GM18526 (cell line): Measurements from ENCODE around the gene NUDT7.

Source experiments
- POLR2A ChIP-seq: IDR thresholded peaks from 3 replicates; pipeline ENCODE4 v1.6.1; 2011; ENCODE audit not compliant: insufficient read length; ENCODE audit errors: extremely low read depth

Gene NUDT7

GRCh38 chr16:77759201-77759600, 36.9 kb downstream of the NUDT7 start:
- TF ChIP-seq POLR2A, result no peak

- no peak for TF ChIP-seq POLR2A
Measured at GRCh38 chr16:77759821-77760220, 37.5 kb downstream of the NUDT7 start.

- TF ChIP-seq POLR2A, result no peak
Measured at GRCh38 chr16:77760800-77761199, 38.5 kb downstream of the NUDT7 start.

- no peak for TF ChIP-seq POLR2A
Measured at GRCh38 chr16:77761204-77761603, 38.9 kb downstream of the NUDT7 start.

GRCh38 chr16:77762262-77762661, 39.9 kb downstream of the NUDT7 start:
- TF ChIP-seq POLR2A, result no peak

GRCh38 chr16:77763994-77764393, 41.7 kb downstream of the NUDT7 start:
- no peak for TF ChIP-seq POLR2A

- no peak for TF ChIP-seq POLR2A
Measured at GRCh38 chr16:77767211-77767610, 44.9 kb downstream of the NUDT7 start.

GRCh38 chr16:77767826-77768225, 45.5 kb downstream of the NUDT7 start:
- no peak for TF ChIP-seq POLR2A

GRCh38 chr16:77775911-77776909, 53.9 kb downstream of the NUDT7 start:
- no peak for TF ChIP-seq POLR2A

- no peak for TF ChIP-seq POLR2A
Measured at GRCh38 chr16:77777745-77778144, 55.4 kb downstream of the NUDT7 start.

- no peak for TF ChIP-seq POLR2A
Measured at GRCh38 chr16:77780378-77780837, 58.1 kb downstream of the NUDT7 start.

GRCh38 chr16:77781091-77781490, 58.8 kb downstream of the NUDT7 start:
- TF ChIP-seq POLR2A, result no peak

- TF ChIP-seq POLR2A, result no peak
Measured at GRCh38 chr16:77782694-77783093, 60.4 kb downstream of the NUDT7 start.

GRCh38 chr16:77784441-77785372, 62.4 kb downstream of the NUDT7 start:
- no peak for TF ChIP-seq POLR2A

GRCh38 chr16:77785373-77785764, 63.1 kb downstream of the NUDT7 start:
- TF ChIP-seq POLR2A, result no peak

- no peak for TF ChIP-seq POLR2A
Measured at GRCh38 chr16:77786186-77786847, 64.0 kb downstream of the NUDT7 start.

GRCh38 chr16:77787452-77787851, 65.1 kb downstream of the NUDT7 start:
- no peak for TF ChIP-seq POLR2A
